Right lobe of liver (tissue), 6 donors: ENCODE measurements around the gene SRP54. TPM values are rescaled to one million over a fixed set of nuclear protein-coding genes. Genes with fewer than 3 reads are reported as not detected.
A peak's percentile ranks its signal among the peaks of the same experiment; 100 is the strongest.
"Not testable (repeated sequence)": the region's sequence is repeated elsewhere in the genome, so short reads cannot be mapped to it uniquely, and the experiment has no call there.

Experiments used
- ATAC-seq, 4 donors: fragments of 200-7000 bp; cut with Tn5 transposase; one replicate each; pipeline ENCODE4 v1.9.1; 2020; ENCODE audit warnings: mild to moderate bottlenecking in 4 of 4, moderate library complexity in 4 of 4
- DNase-seq, 3 donors: peaks; one replicate each; pipeline ENCODE4 v3.0.0-alpha.2; 2020
- H3K27ac ChIP-seq, 3 donors: fragments of 200-600 bp; one replicate each; pipeline ENCODE4 v1.8.0; 2022
- H3K27me3 ChIP-seq, 2 donors: fragments of 200-600 bp; one replicate each; pipeline ENCODE4 v1.8.0; 2022
- H3K36me3 ChIP-seq, 4 donors: fragments of 200-600 bp; sonication (generic) in 1 of 4; one replicate each; pipeline versions ENCODE4 v1.5.1 to v1.8.0; 2017 to 2022; ENCODE audit warnings: control low read depth in 1 of 4
- H3K4me1 ChIP-seq, 4 donors: fragments of 200-600 bp; sonication (generic) in 1 of 4; one replicate each; pipeline versions ENCODE4 v1.5.1 to v1.8.0; 2017 to 2022; ENCODE audit warnings: control low read depth in 1 of 4
- H3K4me3 ChIP-seq, 3 donors: fragments of 200-600 bp; one replicate each; pipeline ENCODE4 v1.8.0; 2022
- H3K9me3 ChIP-seq, 4 donors: fragments of 200-600 bp; sonication (generic) in 1 of 4; one replicate each; pipeline versions ENCODE4 v1.5.1 to v1.8.0; 2017 to 2022; ENCODE audit warnings: control low read depth in 1 of 4
- CTCF ChIP-seq, 4 donors: fragments of 200-600 bp in 3 of 4; fragments of 450-650 bp in 1 of 4; IDR thresholded peaks; one replicate each; pipeline versions ENCODE4 v1.5.1 to v1.8.0; 2016 to 2022; ENCODE audit warnings: antibody characterized with exemption in 4 of 4, mild to moderate bottlenecking in 2 of 4
- POLR2A ChIP-seq: fragments of 450-650 bp; IDR thresholded peaks from one replicate; pipeline ENCODE4 v1.6.1; 2017; ENCODE audit warnings: antibody characterized with exemption, mild to moderate bottlenecking
- WGBS: methylation state at CpG from one replicate; pipeline ENCODE4 v1.1.6; 2018; ENCODE audit warnings: low coverage, low lambda C conversion rate; ENCODE audit not compliant: insufficient coverage; ENCODE audit errors: missing lambda C conversion rate; 5-methylcytosine and 5-hydroxymethylcytosine counted together
- intact Hi-C, 2 donors: fragments of 100-400 bp; cut with DNase I; formaldehyde crosslinking; loops; one replicate each; pipeline versions ENCODE4 v1.11.2 to v1.14.1; 2022
- total RNA-seq, 6 experiments: library from RNA; depleted of rRNA in 2 of 6; stranded (reverse); fragments of >200 nt in 2 of 6; fragmentation: NEBNext Ultra II Directional in 3 of 6; extraction: Animal tissue kit (Norgen Biotek cat#: 25700) in 3 of 6; gene quantifications; one replicate each; pipeline versions ENCODE4 v1.1.0 to v1.2.4, GENCODE V29; 2016 to 2023
- donor health status: DM: no; HTN: yes; CAD: no.
- donor health status: DM: no; HTN: no; CAD: no.
- donor health status: DM: no; HTN: no; CAD: no.
- donor health status: DM: no; HTN: yes; CAD: no.
- donor health status: DM: no; HTN: yes; CAD: no.

Gene SRP54
- total RNA-seq, 6 experiments from 2014 or later = 35.1 to 46.7 (median 41.0) TPM

- intact Hi-C loops = no loop called here
- 53% methylated on average over 1 of the region's 1 CpG for WGBS
- TF ChIP-seq CTCF (IDR thresholded peaks at IDR 0.05) (no peak), POLR2A (no peak)
- Histone ChIP-seq H3K27me3 (no peaks in the 10 kb centered on the region), H3K36me3 (peaks cover 0 to 28% (median 7%) of the 10 kb centered on the region in 4 donors), H3K4me3 (no peak overlapping the region), H3K27ac (peak overlapping the region in 1 of 3 donors; percentile 77), H3K4me1 (peaks cover 0 to 41% (median 10%) of the 10 kb centered on the region in 4 donors), H3K9me3 (no peaks in the 10 kb centered on the region)
- DNase-seq (no peak), ATAC-seq (no peak)
Observed at GRCh38 chr14:35051796-35052195, 69.0 kb downstream of the SRP54 start.

DNA sequence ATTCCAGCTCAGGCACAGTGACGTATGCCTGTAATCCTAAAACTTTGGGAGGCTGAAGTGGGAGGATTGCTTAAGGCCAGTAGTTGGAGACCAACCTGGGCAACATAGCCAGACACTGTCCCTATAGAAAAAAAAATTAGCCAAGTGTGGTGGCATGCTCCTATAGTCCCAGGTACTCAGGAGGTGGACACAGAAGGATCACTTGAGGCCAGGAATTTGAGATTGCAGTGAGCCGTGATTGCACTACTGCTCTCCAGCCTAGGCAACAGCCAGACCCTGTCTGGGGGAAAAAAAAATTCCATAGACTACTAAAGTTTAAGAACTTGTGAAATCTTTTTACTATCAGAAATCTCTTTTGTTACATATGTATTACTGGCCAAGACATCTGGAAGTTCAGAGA lies 69.8 kb downstream of the SRP54 start:
- ATAC-seq = no peak
- Histone ChIP-seq H3K9me3 (no peaks in the 10 kb centered on the region), H3K4me1 (peaks cover 0 to 33% (median 10%) of the 10 kb centered on the region in 4 donors), H3K27me3 (no peaks in the 10 kb centered on the region), H3K36me3 (peaks cover 0 to 34% (median 7%) of the 10 kb centered on the region in 4 donors), H3K27ac (no peak overlapping the region), H3K4me3 (no peak overlapping the region)
- DNase-seq = no peak
- TF ChIP-seq POLR2A (no peak), CTCF (IDR thresholded peaks at IDR 0.05) (no peak)
- 90% methylated on average over 2 of the region's 2 CpGs for WGBS
- intact Hi-C loops = no loop called here

DNA sequence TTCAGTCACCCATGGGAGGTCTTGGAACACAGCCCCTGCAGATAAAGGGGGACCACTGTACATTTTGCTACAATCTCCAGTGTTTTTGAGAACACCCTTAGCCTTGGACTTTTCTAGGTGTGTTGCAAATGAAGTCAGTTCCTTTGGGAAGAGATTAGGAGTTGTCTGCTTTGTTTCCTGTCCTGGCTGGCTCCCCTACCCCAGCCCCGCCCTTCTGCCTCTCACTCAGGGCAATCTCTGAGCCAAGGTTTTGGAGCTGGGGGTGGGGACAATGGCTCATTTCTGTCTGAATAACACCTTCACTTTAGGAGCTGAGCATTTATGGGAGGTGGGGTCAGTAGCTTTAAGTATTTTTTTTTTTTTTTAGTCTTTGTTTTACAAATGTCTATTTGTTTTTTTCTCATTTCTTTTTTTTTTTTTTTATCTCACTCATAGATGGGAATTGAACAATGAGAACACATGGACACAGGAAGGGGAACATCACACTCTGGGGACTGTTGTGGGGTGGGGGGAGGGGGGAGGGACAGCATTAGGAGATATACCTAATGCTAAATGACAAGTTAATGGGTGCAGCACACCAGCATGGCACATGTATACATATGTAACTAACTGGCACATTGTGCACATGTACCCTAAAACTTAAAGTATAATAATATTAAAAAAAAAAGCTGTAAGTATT lies 78.5 kb downstream of the SRP54 start:
- H3K27ac ChIP-seq, H3K9me3 ChIP-seq, H3K4me3 ChIP-seq, intact Hi-C loops, H3K27me3 ChIP-seq, H3K4me1 ChIP-seq: not testable (repeated sequence)
- ATAC-seq = peak; percentile 72 to 95 (median 79)
- 38% methylated on average over 1 of the region's 1 CpG for WGBS
- H3K36me3 ChIP-seq = peaks cover 0 to 24% (median 7%) of the 10 kb centered on the region in 4 donors
- DNase-seq = peak in 1 of 3 donors; percentile 49

GRCh38 chr14:35065731-35066130 lies 82.9 kb downstream of the SRP54 start:
- H3K27me3 ChIP-seq, intact Hi-C loops, H3K9me3 ChIP-seq, DNase-seq, H3K27ac ChIP-seq, H3K4me1 ChIP-seq, H3K4me3 ChIP-seq, H3K36me3 ChIP-seq: not testable (repeated sequence)
- WGBS = 68% methylated on average over 2 of the region's 5 CpGs
- ATAC-seq = peak in 3 of 4 donors; percentile 45 to 78 (median 53)

- DNase-seq (no peak), ATAC-seq (peak; percentile 47 to 66 (median 61))
- no peak for TF ChIP-seq CTCF (IDR thresholded peaks at IDR 0.05)
- no peak for TF ChIP-seq POLR2A
- Histone ChIP-seq H3K36me3 (peaks cover 0 to 8% (median under 1%) of the 10 kb centered on the region in 4 donors), H3K4me3 (no peak overlapping the region), H3K27ac (no peak overlapping the region), H3K4me1 (peaks cover 0 to 5% (median 0%) of the 10 kb centered on the region in 4 donors), H3K27me3 (no peaks in the 10 kb centered on the region), H3K9me3 (no peaks in the 10 kb centered on the region)
- 53% methylated on average over 3 of the region's 4 CpGs for WGBS
- intact Hi-C loops = no loop called here
Observed at GRCh38 chr14:35068238-35069012, 85.6 kb downstream of the SRP54 start.
